Trophoblast cell (in vitro differentiated cells and primary cell): ENCODE results near the gene NINL.
"Not testable (repeated sequence)": the region's sequence is repeated elsewhere in the genome, so short reads cannot be mapped to it uniquely, and the experiment has no call there.

ENCODE experiments used
- DNase-seq, 2 donors: peaks; one replicate each; pipeline ENCODE4 v3.0.0-alpha.2; 2016
- H2AFZ ChIP-seq: 2 replicates; pipeline ENCODE4 v1.6.1; 2013; ENCODE audit warnings: low read length, moderate library complexity, mild to moderate bottlenecking; ENCODE audit not compliant: insufficient read depth, poor library complexity
- H2AK5ac ChIP-seq: 2 replicates; pipeline ENCODE4 v1.6.1; 2013; ENCODE audit warnings: mild to moderate bottlenecking, low read length
- H2BK120ac ChIP-seq: 2 replicates; pipeline ENCODE4 v1.6.1; 2013; ENCODE audit warnings: low read length, mild to moderate bottlenecking, moderate library complexity; ENCODE audit not compliant: insufficient read depth, poor library complexity
- H2BK12ac ChIP-seq: 2 replicates; pipeline ENCODE4 v1.6.1; 2013; ENCODE audit warnings: mild to moderate bottlenecking, low read length, moderate library complexity
- H2BK5ac ChIP-seq: 2 replicates; pipeline ENCODE4 v1.6.1; 2013; ENCODE audit warnings: low read length, low read depth, moderate library complexity, mild to moderate bottlenecking; ENCODE audit not compliant: poor library complexity
- H3K14ac ChIP-seq: 2 replicates; pipeline ENCODE4 v1.6.1; 2013; ENCODE audit warnings: mild to moderate bottlenecking, low read length
- H3K18ac ChIP-seq: 2 replicates; pipeline ENCODE4 v1.6.1; 2013; ENCODE audit warnings: mild to moderate bottlenecking, low read length
- H3K23ac ChIP-seq: 2 replicates; pipeline ENCODE4 v1.6.1; 2013; ENCODE audit warnings: low read length
- H3K27ac ChIP-seq: 2 replicates; pipeline ENCODE4 v1.5.1; 2013; ENCODE audit warnings: low read depth, mild to moderate bottlenecking, inconsistent platforms, low read length, moderate library complexity
- H3K27me3 ChIP-seq: 2 replicates; pipeline ENCODE4 v1.6.1; 2013; ENCODE audit warnings: inconsistent platforms, mild to moderate bottlenecking, low read length, moderate library complexity; ENCODE audit not compliant: insufficient read depth
- H3K36me3 ChIP-seq, 2 experiments: 1 replicate in 1 of 2; 2 replicates in 1 of 2; pipeline ENCODE4 v1.6.1; 2013; ENCODE audit warnings: low read length in 2 of 2, mild to moderate bottlenecking in 2 of 2, moderate library complexity in 1 of 2; ENCODE audit not compliant: insufficient read depth in 2 of 2, control insufficient read depth in 1 of 2
- H3K4ac ChIP-seq: 2 replicates; pipeline ENCODE4 v1.6.1; 2013; ENCODE audit warnings: low read depth, mild to moderate bottlenecking, low read length, moderate library complexity
- H3K4me1 ChIP-seq, 2 experiments: 1 replicate in 1 of 2; 2 replicates in 1 of 2; pipeline ENCODE4 v1.6.1; 2013; ENCODE audit warnings: low read length in 2 of 2, mild to moderate bottlenecking in 2 of 2, moderate library complexity in 1 of 2; ENCODE audit not compliant: insufficient read depth in 2 of 2, control insufficient read depth in 1 of 2
- H3K4me2 ChIP-seq: 2 replicates; pipeline ENCODE4 v1.6.1; 2013; ENCODE audit warnings: inconsistent platforms, mild to moderate bottlenecking, low read length, moderate library complexity
- H3K4me3 ChIP-seq: 2 replicates; pipeline ENCODE4 v1.5.1; 2013; ENCODE audit warnings: mild to moderate bottlenecking, low read depth, low read length, inconsistent platforms
- H3K79me1 ChIP-seq: one replicate; pipeline ENCODE4 v1.6.1; 2013; ENCODE audit warnings: low read length
- H3K79me2 ChIP-seq: 2 replicates; pipeline ENCODE4 v1.6.1; 2013; ENCODE audit warnings: low read length, mild to moderate bottlenecking; ENCODE audit not compliant: control insufficient read depth, insufficient read depth, poor library complexity
- H3K9ac ChIP-seq: 2 replicates; pipeline ENCODE4 v1.6.1; 2013; ENCODE audit warnings: mild to moderate bottlenecking, low read length
- H3K9me3 ChIP-seq: 2 replicates; pipeline ENCODE4 v1.6.1; 2013; ENCODE audit warnings: low read depth, mild to moderate bottlenecking, control low read depth, inconsistent platforms, low read length; ENCODE audit not compliant: insufficient read depth
- H4K12ac ChIP-seq: 2 replicates; pipeline ENCODE4 v1.6.1; 2013; ENCODE audit warnings: low read depth, mild to moderate bottlenecking, low read length, moderate library complexity
- H4K8ac ChIP-seq: 2 replicates; pipeline ENCODE4 v1.6.1; 2013; ENCODE audit warnings: low read depth, mild to moderate bottlenecking, low read length, moderate library complexity
- H4K91ac ChIP-seq: one replicate; pipeline ENCODE4 v1.6.1; 2013; ENCODE audit warnings: low read depth, mild to moderate bottlenecking, low read length, moderate library complexity
- WGBS: extraction: QIAGEN DNeasy Blood & Tissue Kit; methylation state at CpG from one replicate; pipeline ENCODE4 v1.1.7; 2013; ENCODE audit warnings: missing lambda C conversion rate; ENCODE audit not compliant: insufficient read length, insufficient coverage; ENCODE audit errors: extremely low coverage; 5-methylcytosine and 5-hydroxymethylcytosine counted together

The NINL gene

GRCh38 chr20:25602191-25602913 lies 17.0 kb upstream of the NINL start:
- not testable (repeated sequence) for DNase-seq, H3K4me1 ChIP-seq, H3K4me2 ChIP-seq, H3K36me3 ChIP-seq, H3K23ac ChIP-seq, H2BK5ac ChIP-seq, H3K4ac ChIP-seq, H4K12ac ChIP-seq, H3K27me3 ChIP-seq, H3K79me1 ChIP-seq, H3K27ac ChIP-seq, H2BK120ac ChIP-seq, H2AK5ac ChIP-seq, H4K91ac ChIP-seq, H2AFZ ChIP-seq, H4K8ac ChIP-seq, H3K14ac ChIP-seq, H3K79me2 ChIP-seq, H2BK12ac ChIP-seq, H3K9me3 ChIP-seq, H3K4me3 ChIP-seq, H3K18ac ChIP-seq, H3K9ac ChIP-seq
- no CpG with 5 or more reads among the region's 39 CpGs for WGBS

- H3K4me1 ChIP-seq = no peaks in the 10 kb centered on the region
Observed at GRCh38 chr20:25601659-25602058, 16.3 kb upstream of the NINL start.

GRCh38 chr20:25600632-25601031 lies 15.3 kb upstream of the NINL start:
- Histone ChIP-seq H3K23ac (no peak overlapping the region), H3K36me3 (no peaks in the 10 kb centered on the region), H4K12ac (no peak overlapping the region), H3K4me1 (no peaks in the 10 kb centered on the region), H3K79me2 (no peaks in the 10 kb centered on the region), H3K14ac (no peak overlapping the region), H2BK12ac (no peak overlapping the region), H4K8ac (no peak overlapping the region), H3K4me2 (no peak overlapping the region), H2AFZ (no peak overlapping the region), H2BK5ac (no peak overlapping the region), H3K4me3 (no peak overlapping the region), H4K91ac (no peak overlapping the region), H3K4ac (no peak overlapping the region), H3K27me3 (no peaks in the 10 kb centered on the region), H3K18ac (no peak overlapping the region), H3K9me3 (no peaks in the 10 kb centered on the region), H3K9ac (no peak overlapping the region), H2BK120ac (no peak overlapping the region), H3K79me1 (no peaks in the 10 kb centered on the region), H2AK5ac (no peak overlapping the region), H3K27ac (no peak overlapping the region)
- no peak for DNase-seq
- no CpG with 5 or more reads among the region's 10 CpGs for whole genome bisulfite sequencing

More at GRCh38 chr20:25601659-25602058, 16.3 kb upstream of the NINL start:
- Histone ChIP-seq H3K27ac (no peak overlapping the region), H3K4me2 (no peak overlapping the region), H4K91ac (no peak overlapping the region), H2BK12ac (no peak overlapping the region), H3K4me3 (no peak overlapping the region), H3K36me3 (no peaks in the 10 kb centered on the region), H3K18ac (no peak overlapping the region), H4K12ac (no peak overlapping the region), H3K79me1 (no peaks in the 10 kb centered on the region), H4K8ac (no peak overlapping the region), H2AFZ (no peak overlapping the region), H3K23ac (peak overlapping the region; percentile 62), H3K9ac (peak overlapping the region; percentile 8), H3K27me3 (no peaks in the 10 kb centered on the region), H2BK120ac (no peak overlapping the region), H3K9me3 (no peaks in the 10 kb centered on the region), H2AK5ac (no peak overlapping the region), H3K14ac (no peak overlapping the region), H3K4ac (no peak overlapping the region), H3K79me2 (no peaks in the 10 kb centered on the region), H2BK5ac (no peak overlapping the region)
- WGBS = 95% methylated on average over 2 of the region's 2 CpGs
- DNase-seq = no peak

GRCh38 chr20:25592135-25592852 lies 7.0 kb upstream of the NINL start:
- no peak overlapping the region for H2BK5ac ChIP-seq
- H3K18ac ChIP-seq = no peak overlapping the region
- H3K4me2 ChIP-seq = no peak overlapping the region
- no peak overlapping the region for H2BK120ac ChIP-seq
- DNase-seq = no peak
- H3K79me2 ChIP-seq = no peaks in the 10 kb centered on the region
- no peak overlapping the region for H3K4me3 ChIP-seq
- H3K14ac ChIP-seq = no peak overlapping the region
- H3K27ac ChIP-seq = no peak overlapping the region
- H4K12ac ChIP-seq = no peak overlapping the region
- H3K27me3 ChIP-seq = no peaks in the 10 kb centered on the region
- H3K23ac ChIP-seq = no peak overlapping the region
- H3K9ac ChIP-seq = no peak overlapping the region
- no peaks in the 10 kb centered on the region for H3K36me3 ChIP-seq
- H3K4ac ChIP-seq = no peak overlapping the region
- H4K8ac ChIP-seq = no peak overlapping the region
- no CpG with 5 or more reads among the region's 9 CpGs for WGBS
- no peak overlapping the region for H2AFZ ChIP-seq
- no peaks in the 10 kb centered on the region for H3K79me1 ChIP-seq
- no peaks in the 10 kb centered on the region for H3K9me3 ChIP-seq
- no peak overlapping the region for H2BK12ac ChIP-seq
- no peak overlapping the region for H2AK5ac ChIP-seq
- no peak overlapping the region for H4K91ac ChIP-seq
- no peaks in the 10 kb centered on the region for H3K4me1 ChIP-seq
